MM.1S (cell line): ENCODE measurements around the gene PIN1.

Source experiments
- EZH2 ChIP-seq: fragments of 300-600 bp; sonication (generic); optimal IDR thresholded peaks from 2 replicates; pipeline ENCODE3; 2017; ENCODE audit warnings: low read depth, mild to moderate bottlenecking, antibody characterized with exemption, low read length, mixed read lengths
- TF ChIP-seq, protein P1 (sequence below): fragments of 300-600 bp; sonication (generic); IDR thresholded peaks from 2 replicates; pipeline ENCODE4 v1.5.1; 2016; ENCODE audit warnings: antibody characterized with exemption, low read length, mixed read lengths

DNA sequence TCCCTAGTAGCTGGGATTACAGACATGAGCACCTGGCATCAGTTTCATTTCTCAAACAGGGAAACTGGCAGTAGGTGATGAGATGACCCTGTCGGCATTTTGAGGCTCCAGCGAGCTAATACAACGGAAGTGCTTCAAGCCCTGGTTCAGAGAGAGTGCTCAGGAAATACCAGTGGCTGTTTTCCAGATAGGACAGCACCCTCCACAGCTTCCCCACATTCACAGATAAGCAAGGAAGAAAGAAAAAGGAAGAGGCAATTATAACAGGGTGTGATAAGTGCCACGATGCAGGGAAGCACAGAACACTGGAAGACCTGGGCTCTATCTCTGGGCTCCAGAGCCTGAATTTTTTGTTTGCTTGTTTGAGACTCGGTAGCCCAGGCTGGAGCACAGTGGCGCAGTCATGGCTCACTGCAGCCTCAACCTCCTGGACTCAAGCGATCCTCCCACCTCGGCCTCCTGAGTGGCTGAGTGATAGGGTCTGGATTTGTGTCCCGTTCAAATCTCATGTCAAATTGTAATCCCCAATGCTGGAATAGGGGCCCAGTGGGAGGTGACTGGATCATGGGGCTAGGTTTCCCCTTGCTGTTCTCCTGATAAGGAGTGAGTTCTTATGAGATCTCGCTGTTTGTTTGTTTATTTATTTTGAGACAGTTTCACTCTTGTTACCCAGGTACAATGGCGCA lies 43.5 kb downstream of the PIN1 start:
- TF ChIP-seq, protein P1, sequence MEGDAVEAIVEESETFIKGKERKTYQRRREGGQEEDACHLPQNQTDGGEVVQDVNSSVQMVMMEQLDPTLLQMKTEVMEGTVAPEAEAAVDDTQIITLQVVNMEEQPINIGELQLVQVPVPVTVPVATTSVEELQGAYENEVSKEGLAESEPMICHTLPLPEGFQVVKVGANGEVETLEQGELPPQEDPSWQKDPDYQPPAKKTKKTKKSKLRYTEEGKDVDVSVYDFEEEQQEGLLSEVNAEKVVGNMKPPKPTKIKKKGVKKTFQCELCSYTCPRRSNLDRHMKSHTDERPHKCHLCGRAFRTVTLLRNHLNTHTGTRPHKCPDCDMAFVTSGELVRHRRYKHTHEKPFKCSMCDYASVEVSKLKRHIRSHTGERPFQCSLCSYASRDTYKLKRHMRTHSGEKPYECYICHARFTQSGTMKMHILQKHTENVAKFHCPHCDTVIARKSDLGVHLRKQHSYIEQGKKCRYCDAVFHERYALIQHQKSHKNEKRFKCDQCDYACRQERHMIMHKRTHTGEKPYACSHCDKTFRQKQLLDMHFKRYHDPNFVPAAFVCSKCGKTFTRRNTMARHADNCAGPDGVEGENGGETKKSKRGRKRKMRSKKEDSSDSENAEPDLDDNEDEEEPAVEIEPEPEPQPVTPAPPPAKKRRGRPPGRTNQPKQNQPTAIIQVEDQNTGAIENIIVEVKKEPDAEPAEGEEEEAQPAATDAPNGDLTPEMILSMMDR, result no peak
- TF ChIP-seq EZH2, result no peak
